ENCODE measurements around the gene PER3.
"Not testable (repeated sequence)": the region's sequence is repeated elsewhere in the genome, so short reads cannot be mapped to it uniquely, and the experiment has no call there.

The PER3 gene

GRCh38 chr1:7780976-7781375 lies 3.1 kb upstream of the PER3 start:
- DNase-seq = no peak

- no peak for DNase-seq
Measured at GRCh38 chr1:7781501-7781900, 2.6 kb upstream of the PER3 start.

- peak; percentile 31 for DNase-seq
Measured at GRCh38 chr1:7781923-7782495, 2.1 kb upstream of the PER3 start.

GRCh38 chr1:7783178-7783711 lies 846 bp upstream of the PER3 start:
- DNase-seq = no peak

GRCh38 chr1:7784492-7785071 lies 491 bp downstream of the PER3 start:
- DNase-seq = no peak

- no peak for DNase-seq
Measured at GRCh38 chr1:7785108-7785507, 1.0 kb downstream of the PER3 start.

GRCh38 chr1:7786795-7787194 lies 2.7 kb downstream of the PER3 start:
- DNase-seq = no peak

- DNase-seq = no peak
Measured at GRCh38 chr1:7789828-7790227, 5.7 kb downstream of the PER3 start.

- DNase-seq = not testable (repeated sequence)
Measured at GRCh38 chr1:7791027-7791426, 6.9 kb downstream of the PER3 start.

GRCh38 chr1:7795406-7795805 lies 11.3 kb downstream of the PER3 start:
- DNase-seq = no peak

GRCh38 chr1:7805460-7805859 lies 21.4 kb downstream of the PER3 start:
- DNase-seq = no peak

GRCh38 chr1:7808253-7808844 lies 24.3 kb downstream of the PER3 start:
- DNase-seq = no peak

- DNase-seq = no peak
Measured at GRCh38 chr1:7809742-7810141, 25.7 kb downstream of the PER3 start.

GRCh38 chr1:7810395-7810794 lies 26.3 kb downstream of the PER3 start:
- no peak for DNase-seq

- DNase-seq = no peak
Measured at GRCh38 chr1:7811476-7811875, 27.4 kb downstream of the PER3 start.

- DNase-seq = no peak
Measured at GRCh38 chr1:7813677-7814373, 29.7 kb downstream of the PER3 start.

- no peak for DNase-seq
Measured at GRCh38 chr1:7821282-7821681, 37.2 kb downstream of the PER3 start.

GRCh38 chr1:7824701-7825100 lies 40.6 kb downstream of the PER3 start:
- DNase-seq = no peak

- DNase-seq = no peak
Measured at GRCh38 chr1:7826363-7826762, 42.3 kb downstream of the PER3 start.

- DNase-seq = peak; percentile 53
Measured at GRCh38 chr1:7827126-7827955, 43.2 kb downstream of the PER3 start.

GRCh38 chr1:7831458-7831857 lies 47.4 kb downstream of the PER3 start:
- no peak for DNase-seq

- DNase-seq = no peak
Measured at GRCh38 chr1:7833035-7833434, 48.9 kb downstream of the PER3 start.

- no peak for DNase-seq
Measured at GRCh38 chr1:7838714-7839113, 54.6 kb downstream of the PER3 start.

Measured in activated T-cell treated with anti-CD3 and anti-CD28 coated beads, Interleukin-2, amount 50 U/mL, for 1 hour (primary cell).